Endometrial microvascular endothelial cells (primary cell): ENCODE results near the gene C1QTNF3. TPM values are rescaled to one million over a fixed set of nuclear protein-coding genes. Genes with fewer than 3 reads are reported as not detected.

Source experiments
- in situ Hi-C: cut with HindIII; loops from 2 replicates; pipeline ENCODE4 v1.10.0; 2017; ENCODE audit warnings: low sequenced_read_pairs, low pct_unique_long_range_greater_than_20kb; ENCODE audit errors: inconsistent ontology term
- total RNA-seq: library from RNA; depleted of rRNA; stranded (reverse); fragments of >200 nt; gene quantifications from one replicate; pipeline ENCODE4 v1.2.3, GENCODE V29; 2015; ENCODE audit errors: inconsistent ontology term

Gene C1QTNF3
- total RNA-seq, 1 donor from 2014 or later: 7.0 TPM

GRCh38 chr5:34053571-34054399 is 10.8 kb upstream of the C1QTNF3 start:
- in situ Hi-C loops: no loop called here

GRCh38 chr5:34053133-34053532 is 10.1 kb upstream of the C1QTNF3 start:
- in situ Hi-C loops: no loop called here

- in situ Hi-C loops: no loop called here
These were observed 8.5 kb upstream of the C1QTNF3 start for GRCh38 chr5:34051374-34051980.

- in situ Hi-C loops: no loop called here
These were observed 5.0 kb upstream of the C1QTNF3 start for GRCh38 chr5:34047774-34048572.

GRCh38 chr5:34047143-34047542 is 4.1 kb upstream of the C1QTNF3 start:
- in situ Hi-C loops: no loop called here

- in situ Hi-C loops: no loop called here
These were observed 3.0 kb upstream of the C1QTNF3 start for GRCh38 chr5:34045996-34046395.

- in situ Hi-C loops: no loop called here
These were observed 2.0 kb upstream of the C1QTNF3 start for GRCh38 chr5:34045023-34045422.

GRCh38 chr5:34042321-34042720 is 692 bp downstream of the C1QTNF3 start:
- in situ Hi-C loops: no loop called here

- in situ Hi-C loops: no loop called here
These were observed 1.6 kb downstream of the C1QTNF3 start for GRCh38 chr5:34041247-34041972.

GRCh38 chr5:34040472-34040871 is 2.5 kb downstream of the C1QTNF3 start:
- in situ Hi-C loops: no loop called here

- in situ Hi-C loops: no loop called here
These were observed 3.4 kb downstream of the C1QTNF3 start for GRCh38 chr5:34039398-34040157.

GRCh38 chr5:34038838-34039237 is 4.2 kb downstream of the C1QTNF3 start:
- in situ Hi-C loops: no loop called here

GRCh38 chr5:34038390-34038789 is 4.6 kb downstream of the C1QTNF3 start:
- in situ Hi-C loops: no loop called here

- in situ Hi-C loops: no loop called here
These were observed 5.3 kb downstream of the C1QTNF3 start for GRCh38 chr5:34037726-34038125.

GRCh38 chr5:34035756-34036155 is 7.3 kb downstream of the C1QTNF3 start:
- in situ Hi-C loops: no loop called here

- in situ Hi-C loops: no loop called here
These were observed 8.3 kb downstream of the C1QTNF3 start for GRCh38 chr5:34034534-34035327.

- in situ Hi-C loops: no loop called here
These were observed 11.0 kb downstream of the C1QTNF3 start for GRCh38 chr5:34031966-34032365.

- in situ Hi-C loops: no loop called here
These were observed 11.9 kb downstream of the C1QTNF3 start for GRCh38 chr5:34031117-34031516.
